ENCODE measurements around the gene ADAMTS2.

ADAMTS2 gene

GRCh38 chr5:179319123-179319522 lies 26.1 kb downstream of the ADAMTS2 start:
- WGBS, 2 donors (ENCODE audit: extremely low coverage in 2 of 2, insufficient read length in 2 of 2, insufficient replicate concordance in 1 of 2) = no CpG with 5 or more reads among the region's 8 CpGs
- Histone ChIP-seq H3K36me3 (replicated peaks in 1 of 2; ENCODE audit: control insufficient read depth in 2 of 2, insufficient read depth in 2 of 2, low read length in 2 of 2) (peaks cover 0 to 1% of the 10 kb centered on the region in 2 donors), H3K27me3 (ENCODE audit: control insufficient read depth in 3 of 3, insufficient read depth in 3 of 3, low read depth in 1 of 3, low read length in 3 of 3) (peaks cover 0 to 5% (median 0%) of the 10 kb centered on the region in 3 experiments), H2BK5ac (ENCODE audit: low read length) (peak overlapping the region; percentile 91), H3K27ac (replicated peaks; ENCODE audit: low read length) (peak overlapping the region; percentile 98), H2BK120ac (ENCODE audit: low read depth, low read length) (no peak overlapping the region), H4K91ac (ENCODE audit: low read depth, low read length, poor library complexity) (no peak overlapping the region), H3K18ac (ENCODE audit: low read length) (peak overlapping the region; percentile 92), H3K79me1 (ENCODE audit: low read depth, low read length) (no peaks in the 10 kb centered on the region), H3K4me3 (ENCODE audit: low read length in 2 of 2) (peak overlapping the region in 1 of 2 donors; percentile 32), H3K23ac (ENCODE audit: low read depth, low read length, poor library complexity) (peak overlapping the region; percentile 5), H3K4ac (ENCODE audit: low read length) (no peak overlapping the region), H3K4me2 (ENCODE audit: insufficient read depth, low read length, poor library complexity, severe bottlenecking) (no peak overlapping the region), H3K14ac (ENCODE audit: low read length) (peak overlapping the region; percentile 2), H2BK15ac (ENCODE audit: low read length) (no peak overlapping the region), H3K9me3 (replicated peaks in 1 of 2; ENCODE audit: control insufficient read depth in 2 of 2, insufficient read depth in 1 of 2, low read depth in 1 of 2, low read length in 2 of 2) (no peaks in the 10 kb centered on the region), H2AK5ac (ENCODE audit: low read depth, low read length) (peak overlapping the region; percentile 35), H4K8ac (ENCODE audit: low read depth, low read length) (peak overlapping the region; percentile 0), H2BK12ac (ENCODE audit: low read length) (no peak overlapping the region), H2AFZ (ENCODE audit: low read length) (no peak overlapping the region), H3K4me1 (ENCODE audit: control insufficient read depth in 2 of 2, insufficient read depth in 1 of 2, low read depth in 1 of 2, low read length in 2 of 2) (peaks cover 0 to 29% of the 10 kb centered on the region in 2 donors), H3K9ac (ENCODE audit: low read depth, low read length, poor library complexity) (peak overlapping the region; percentile 60)
- no peak for DNase-seq (ENCODE audit: low spot score)

GRCh38 chr5:179318221-179318955 lies 26.9 kb downstream of the ADAMTS2 start:
- no peak overlapping the region for H2BK12ac ChIP-seq (ENCODE audit: low read length)
- no peaks in the 10 kb centered on the region for H3K9me3 ChIP-seq (replicated peaks in 1 of 2; ENCODE audit: control insufficient read depth in 2 of 2, insufficient read depth in 1 of 2, low read depth in 1 of 2, low read length in 2 of 2)
- H2BK5ac ChIP-seq (ENCODE audit: low read length) = peak overlapping the region; percentile 87
- no peak overlapping the region for H3K4ac ChIP-seq (ENCODE audit: low read length)
- H2AK5ac ChIP-seq (ENCODE audit: low read depth, low read length) = peak overlapping the region; percentile 35
- DNase-seq (ENCODE audit: low spot score) = peak; percentile 87
- peak overlapping the region; percentile 92 for H3K18ac ChIP-seq (ENCODE audit: low read length)
- peak overlapping the region; percentile 26 for H3K4me2 ChIP-seq (ENCODE audit: insufficient read depth, low read length, poor library complexity, severe bottlenecking)
- peak overlapping the region; percentile 98 for H3K27ac ChIP-seq (replicated peaks; ENCODE audit: low read length)
- H3K9ac ChIP-seq (ENCODE audit: low read depth, low read length, poor library complexity) = peak overlapping the region; percentile 53
- H3K27me3 ChIP-seq (ENCODE audit: control insufficient read depth in 3 of 3, insufficient read depth in 3 of 3, low read depth in 1 of 3, low read length in 3 of 3) = peaks cover 0 to 5% (median 0%) of the 10 kb centered on the region in 3 experiments
- H3K79me1 ChIP-seq (ENCODE audit: low read depth, low read length) = no peaks in the 10 kb centered on the region
- no peak overlapping the region for H3K4me3 ChIP-seq (ENCODE audit: low read length in 2 of 2)
- no peak overlapping the region for H2BK15ac ChIP-seq (ENCODE audit: low read length)
- peaks cover 0 to 29% of the 10 kb centered on the region in 2 donors for H3K4me1 ChIP-seq (ENCODE audit: control insufficient read depth in 2 of 2, insufficient read depth in 1 of 2, low read depth in 1 of 2, low read length in 2 of 2)
- H4K91ac ChIP-seq (ENCODE audit: low read depth, low read length, poor library complexity) = no peak overlapping the region
- H2AFZ ChIP-seq (ENCODE audit: low read length) = no peak overlapping the region
- no peak overlapping the region for H3K23ac ChIP-seq (ENCODE audit: low read depth, low read length, poor library complexity)
- peaks cover 0 to 1% of the 10 kb centered on the region in 2 donors for H3K36me3 ChIP-seq (replicated peaks in 1 of 2; ENCODE audit: control insufficient read depth in 2 of 2, insufficient read depth in 2 of 2, low read length in 2 of 2)
- peak overlapping the region; percentile 29 for H2BK120ac ChIP-seq (ENCODE audit: low read depth, low read length)
- H4K8ac ChIP-seq (ENCODE audit: low read depth, low read length) = no peak overlapping the region
- H3K14ac ChIP-seq (ENCODE audit: low read length) = peak overlapping the region; percentile 23
- WGBS, 2 donors (ENCODE audit: extremely low coverage in 2 of 2, insufficient read length in 2 of 2, insufficient replicate concordance in 1 of 2) = no CpG with 5 or more reads among the region's 21 CpGs

DNA sequence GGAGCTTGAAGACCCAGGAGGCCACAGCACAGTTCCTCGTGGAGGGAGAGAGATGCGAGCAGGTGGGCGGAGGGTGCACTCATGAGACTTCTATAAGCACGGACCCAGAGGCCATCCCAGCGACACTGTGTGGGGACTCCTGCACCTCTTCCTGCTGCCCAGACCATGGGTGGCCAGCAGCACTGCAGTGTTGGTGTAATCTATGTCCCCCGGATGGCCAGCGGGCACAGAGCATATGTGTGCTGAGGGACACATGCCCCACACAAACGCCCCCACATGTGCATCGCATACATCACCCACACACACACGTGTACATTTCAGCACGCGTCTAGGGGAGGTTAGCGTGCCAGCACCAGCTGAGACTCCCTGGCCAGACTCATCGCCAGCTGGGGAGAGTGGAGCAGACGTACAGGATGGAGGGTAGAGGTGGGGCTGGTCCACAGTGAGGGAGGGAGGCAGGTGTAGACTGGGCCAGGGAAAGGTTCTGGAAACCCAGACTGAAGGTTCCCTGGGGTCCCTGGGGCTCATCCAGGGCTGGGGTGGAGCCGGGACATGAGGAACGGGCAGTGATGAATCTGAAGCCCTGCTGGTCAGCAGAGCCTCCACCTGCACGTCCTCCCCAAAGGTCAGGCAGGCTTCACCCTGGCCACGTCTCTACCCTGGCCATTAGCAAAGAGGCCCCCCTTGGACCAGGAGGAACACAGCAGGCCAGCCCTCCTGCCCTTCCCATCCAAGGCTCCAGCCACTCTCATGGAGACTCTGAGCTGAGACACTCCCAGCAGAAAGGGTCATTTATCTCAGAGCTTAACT lies 27.6 kb downstream of the ADAMTS2 start:
- peak overlapping the region; percentile 57 for H3K4ac ChIP-seq (ENCODE audit: low read length)
- no CpG with 5 or more reads among the region's 19 CpGs for WGBS, 2 donors (ENCODE audit: extremely low coverage in 2 of 2, insufficient read length in 2 of 2, insufficient replicate concordance in 1 of 2)
- peak overlapping the region; percentile 43 for H3K23ac ChIP-seq (ENCODE audit: low read depth, low read length, poor library complexity)
- peak overlapping the region; percentile 98 for H3K27ac ChIP-seq (replicated peaks; ENCODE audit: low read length)
- H3K9ac ChIP-seq (ENCODE audit: low read depth, low read length, poor library complexity) = peak overlapping the region; percentile 78
- no peak overlapping the region for H3K4me3 ChIP-seq (ENCODE audit: low read length in 2 of 2)
- peak overlapping the region; percentile 26 for H3K4me2 ChIP-seq (ENCODE audit: insufficient read depth, low read length, poor library complexity, severe bottlenecking)
- peak overlapping the region; percentile 98 for H2AK5ac ChIP-seq (ENCODE audit: low read depth, low read length)
- peaks cover 0 to 1% of the 10 kb centered on the region in 2 donors for H3K36me3 ChIP-seq (replicated peaks in 1 of 2; ENCODE audit: control insufficient read depth in 2 of 2, insufficient read depth in 2 of 2, low read length in 2 of 2)
- peak overlapping the region; percentile 72 for H3K14ac ChIP-seq (ENCODE audit: low read length)
- no peaks in the 10 kb centered on the region for H3K79me1 ChIP-seq (ENCODE audit: low read depth, low read length)
- peak overlapping the region; percentile 70 for H4K8ac ChIP-seq (ENCODE audit: low read depth, low read length)
- H2BK15ac ChIP-seq (ENCODE audit: low read length) = peak overlapping the region; percentile 62
- no peak for DNase-seq (ENCODE audit: low spot score)
- H2BK120ac ChIP-seq (ENCODE audit: low read depth, low read length) = peak overlapping the region; percentile 72
- H4K91ac ChIP-seq (ENCODE audit: low read depth, low read length, poor library complexity) = peak overlapping the region; percentile 93
- peak overlapping the region; percentile 78 for H2BK5ac ChIP-seq (ENCODE audit: low read length)
- H2AFZ ChIP-seq (ENCODE audit: low read length) = no peak overlapping the region
- peaks cover 0 to 5% (median 0%) of the 10 kb centered on the region in 3 experiments for H3K27me3 ChIP-seq (ENCODE audit: control insufficient read depth in 3 of 3, insufficient read depth in 3 of 3, low read depth in 1 of 3, low read length in 3 of 3)
- no peaks in the 10 kb centered on the region for H3K9me3 ChIP-seq (replicated peaks in 1 of 2; ENCODE audit: control insufficient read depth in 2 of 2, insufficient read depth in 1 of 2, low read depth in 1 of 2, low read length in 2 of 2)
- peaks cover 0 to 29% of the 10 kb centered on the region in 2 donors for H3K4me1 ChIP-seq (ENCODE audit: control insufficient read depth in 2 of 2, insufficient read depth in 1 of 2, low read depth in 1 of 2, low read length in 2 of 2)
- H2BK12ac ChIP-seq (ENCODE audit: low read length) = peak overlapping the region; percentile 100
- peak overlapping the region; percentile 95 for H3K18ac ChIP-seq (ENCODE audit: low read length)

GRCh38 chr5:179316982-179317381 lies 28.3 kb downstream of the ADAMTS2 start:
- Histone ChIP-seq H3K4me2 (ENCODE audit: insufficient read depth, low read length, poor library complexity, severe bottlenecking) (no peak overlapping the region), H4K91ac (ENCODE audit: low read depth, low read length, poor library complexity) (peak overlapping the region; percentile 93), H3K27ac (replicated peaks; ENCODE audit: low read length) (peak overlapping the region; percentile 98), H4K8ac (ENCODE audit: low read depth, low read length) (no peak overlapping the region), H3K79me1 (ENCODE audit: low read depth, low read length) (no peaks in the 10 kb centered on the region), H2AK5ac (ENCODE audit: low read depth, low read length) (peak overlapping the region; percentile 98), H3K23ac (ENCODE audit: low read depth, low read length, poor library complexity) (no peak overlapping the region), H2BK12ac (ENCODE audit: low read length) (peak overlapping the region; percentile 100), H3K14ac (ENCODE audit: low read length) (peak overlapping the region; percentile 72), H2BK5ac (ENCODE audit: low read length) (peak overlapping the region; percentile 78), H2BK15ac (ENCODE audit: low read length) (peak overlapping the region; percentile 62), H2AFZ (ENCODE audit: low read length) (no peak overlapping the region), H3K4me1 (ENCODE audit: control insufficient read depth in 2 of 2, insufficient read depth in 1 of 2, low read depth in 1 of 2, low read length in 2 of 2) (peaks cover 0 to 29% of the 10 kb centered on the region in 2 donors), H3K18ac (ENCODE audit: low read length) (peak overlapping the region; percentile 95), H3K9me3 (replicated peaks in 1 of 2; ENCODE audit: control insufficient read depth in 2 of 2, insufficient read depth in 1 of 2, low read depth in 1 of 2, low read length in 2 of 2) (peaks cover 0 to 2% of the 10 kb centered on the region in 2 donors), H3K9ac (ENCODE audit: low read depth, low read length, poor library complexity) (no peak overlapping the region), H3K4ac (ENCODE audit: low read length) (no peak overlapping the region), H3K36me3 (replicated peaks in 1 of 2; ENCODE audit: control insufficient read depth in 2 of 2, insufficient read depth in 2 of 2, low read length in 2 of 2) (peaks cover 0 to 1% of the 10 kb centered on the region in 2 donors), H2BK120ac (ENCODE audit: low read depth, low read length) (peak overlapping the region; percentile 72), H3K27me3 (ENCODE audit: control insufficient read depth in 3 of 3, insufficient read depth in 3 of 3, low read depth in 1 of 3, low read length in 3 of 3) (peaks cover 0 to 5% (median 0%) of the 10 kb centered on the region in 3 experiments), H3K4me3 (ENCODE audit: low read length in 2 of 2) (no peak overlapping the region)
- no CpG with 5 or more reads among the region's 6 CpGs for WGBS, 2 donors (ENCODE audit: extremely low coverage in 2 of 2, insufficient read length in 2 of 2, insufficient replicate concordance in 1 of 2)
- DNase-seq (ENCODE audit: low spot score) = no peak
